OCI-LY1 (cell line): Measurements from ENCODE around the gene DNAH11.

Experiments
- CTCF ChIP-seq: fragments of 200-600 bp; sonication (generic), shearing (Covaris generic); IDR thresholded peaks from 2 replicates; pipeline ENCODE4 v1.5.1; 2017; ENCODE audit warnings: mild to moderate bottlenecking, antibody characterized with exemption, low read length, moderate library complexity, mixed read lengths
- EZH2 ChIP-seq: fragments of 200-600 bp; sonication (generic), shearing (Covaris generic); IDR thresholded peaks from 2 replicates; pipeline ENCODE4 v1.8.0; 2017; ENCODE audit warnings: borderline replicate concordance, mixed run types, mild to moderate bottlenecking, antibody characterized with exemption, low read length, moderate library complexity, mixed read lengths

- TF ChIP-seq CTCF (no peak), EZH2 (no peak)
Measured at GRCh38 chr7:21504021-21504420, 38.8 kb upstream of the DNAH11 start.
